OCI-LY1 (cell line): Measurements from ENCODE around the gene SMIM34.
"Not testable (repeated sequence)": the region's sequence is repeated elsewhere in the genome, so short reads cannot be mapped to it uniquely, and the experiment has no call there.

Experiments
- CTCF ChIP-seq: fragments of 200-600 bp; sonication (generic), shearing (Covaris generic); IDR thresholded peaks from 2 replicates; pipeline ENCODE4 v1.5.1; 2017; ENCODE audit warnings: mild to moderate bottlenecking, antibody characterized with exemption, low read length, moderate library complexity, mixed read lengths
- EZH2 ChIP-seq: fragments of 200-600 bp; sonication (generic), shearing (Covaris generic); IDR thresholded peaks from 2 replicates; pipeline ENCODE4 v1.8.0; 2017; ENCODE audit warnings: borderline replicate concordance, mixed run types, mild to moderate bottlenecking, antibody characterized with exemption, low read length, moderate library complexity, mixed read lengths

- TF ChIP-seq CTCF, EZH2: not testable (repeated sequence)
These were observed 49.3 kb downstream of the SMIM34 start for GRCh38 chr21:34374462-34374861.
